ENCODE results near the gene DPH6.

DNA sequence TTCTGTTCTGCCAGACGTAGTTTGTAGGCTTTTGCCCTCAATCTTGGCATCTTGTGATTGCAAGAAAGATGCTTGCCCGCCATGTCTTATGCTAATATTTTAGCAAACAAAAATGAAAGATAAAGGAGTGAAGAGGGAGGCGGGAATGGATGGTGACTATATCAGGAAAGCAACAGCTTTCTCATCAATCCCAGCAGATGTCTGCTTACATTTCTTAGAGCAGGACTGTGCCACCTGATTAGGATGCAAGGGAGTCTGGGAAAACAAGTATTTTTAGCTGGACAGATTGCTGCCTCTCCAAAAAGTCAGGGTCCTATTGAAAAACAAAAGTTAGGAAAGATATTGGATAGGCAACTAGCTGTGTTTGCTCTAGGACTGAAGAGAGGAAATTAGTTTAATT lies 34.6 kb upstream of the DPH6 start:
- TF ChIP-seq, protein P1, sequence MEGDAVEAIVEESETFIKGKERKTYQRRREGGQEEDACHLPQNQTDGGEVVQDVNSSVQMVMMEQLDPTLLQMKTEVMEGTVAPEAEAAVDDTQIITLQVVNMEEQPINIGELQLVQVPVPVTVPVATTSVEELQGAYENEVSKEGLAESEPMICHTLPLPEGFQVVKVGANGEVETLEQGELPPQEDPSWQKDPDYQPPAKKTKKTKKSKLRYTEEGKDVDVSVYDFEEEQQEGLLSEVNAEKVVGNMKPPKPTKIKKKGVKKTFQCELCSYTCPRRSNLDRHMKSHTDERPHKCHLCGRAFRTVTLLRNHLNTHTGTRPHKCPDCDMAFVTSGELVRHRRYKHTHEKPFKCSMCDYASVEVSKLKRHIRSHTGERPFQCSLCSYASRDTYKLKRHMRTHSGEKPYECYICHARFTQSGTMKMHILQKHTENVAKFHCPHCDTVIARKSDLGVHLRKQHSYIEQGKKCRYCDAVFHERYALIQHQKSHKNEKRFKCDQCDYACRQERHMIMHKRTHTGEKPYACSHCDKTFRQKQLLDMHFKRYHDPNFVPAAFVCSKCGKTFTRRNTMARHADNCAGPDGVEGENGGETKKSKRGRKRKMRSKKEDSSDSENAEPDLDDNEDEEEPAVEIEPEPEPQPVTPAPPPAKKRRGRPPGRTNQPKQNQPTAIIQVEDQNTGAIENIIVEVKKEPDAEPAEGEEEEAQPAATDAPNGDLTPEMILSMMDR (IDR thresholded peaks at IDR 0.05), result no peak
- TF ChIP-seq POLR2A (IDR thresholded peaks at IDR 0.05), result no peak

Data from Peyer's patch (tissue), 4 donors.